GM12878 (cell line): ENCODE data around the gene OR6Q1.

Source experiments
- SREBF1 ChIP-seq: IDR thresholded peaks from 2 replicates; pipeline ENCODE4 v1.6.1; 2012; ENCODE audit warnings: mild to moderate bottlenecking, low read length
- TCF12 ChIP-seq: IDR thresholded peaks from 2 replicates; pipeline ENCODE4 v1.6.1; 2011; ENCODE audit warnings: low read depth, mild to moderate bottlenecking, low read length
- TF ChIP-seq, protein P1 (sequence below): fragments of 450-650 bp; IDR thresholded peaks from 2 replicates; pipeline ENCODE4 v1.6.1; 2016; ENCODE audit warnings: mild to moderate bottlenecking
- TF ChIP-seq, protein P2 (sequence below), 3 experiments: IDR thresholded peaks in 2 of 3; conservative IDR thresholded peaks in 1 of 3; 2 replicates each; pipeline ENCODE4 v1.5.1; 2011; ENCODE audit warnings: low read depth in 3 of 3, low read length in 3 of 3, mild to moderate bottlenecking in 3 of 3, control low read depth in 2 of 3, moderate library complexity in 2 of 3, inconsistent platforms in 1 of 3, mixed read lengths in 1 of 3; ENCODE audit not compliant: control insufficient read depth in 2 of 3, insufficient read depth in 1 of 3; ENCODE audit errors: extremely low read depth in 1 of 3

DNA sequence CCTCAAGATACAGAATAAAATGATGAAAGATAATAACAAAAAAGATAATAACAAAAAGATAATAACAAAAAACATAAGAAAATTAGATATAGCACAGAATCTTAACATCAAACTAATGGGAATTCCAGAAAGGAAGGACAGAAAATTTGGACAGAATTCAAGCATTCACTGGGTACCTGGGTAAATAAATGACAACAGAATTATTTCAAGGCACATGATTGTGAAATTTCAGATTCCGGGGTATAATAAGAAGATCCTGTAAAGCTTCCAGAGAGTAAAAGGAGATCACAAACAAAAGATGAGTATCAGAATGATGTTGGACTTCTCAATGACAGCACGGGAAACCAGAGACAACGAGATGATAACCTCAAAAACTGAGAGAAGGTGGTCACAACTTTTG lies 49.2 kb upstream of the OR6Q1 start:
- TF ChIP-seq, protein P1, sequence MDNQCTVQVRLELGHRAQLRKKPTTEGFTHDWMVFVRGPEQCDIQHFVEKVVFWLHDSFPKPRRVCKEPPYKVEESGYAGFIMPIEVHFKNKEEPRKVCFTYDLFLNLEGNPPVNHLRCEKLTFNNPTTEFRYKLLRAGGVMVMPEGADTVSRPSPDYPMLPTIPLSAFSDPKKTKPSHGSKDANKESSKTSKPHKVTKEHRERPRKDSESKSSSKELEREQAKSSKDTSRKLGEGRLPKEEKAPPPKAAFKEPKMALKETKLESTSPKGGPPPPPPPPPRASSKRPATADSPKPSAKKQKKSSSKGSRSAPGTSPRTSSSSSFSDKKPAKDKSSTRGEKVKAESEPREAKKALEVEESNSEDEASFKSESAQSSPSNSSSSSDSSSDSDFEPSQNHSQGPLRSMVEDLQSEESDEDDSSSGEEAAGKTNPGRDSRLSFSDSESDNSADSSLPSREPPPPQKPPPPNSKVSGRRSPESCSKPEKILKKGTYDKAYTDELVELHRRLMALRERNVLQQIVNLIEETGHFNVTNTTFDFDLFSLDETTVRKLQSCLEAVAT, result no peak
- TF ChIP-seq, protein P2, sequence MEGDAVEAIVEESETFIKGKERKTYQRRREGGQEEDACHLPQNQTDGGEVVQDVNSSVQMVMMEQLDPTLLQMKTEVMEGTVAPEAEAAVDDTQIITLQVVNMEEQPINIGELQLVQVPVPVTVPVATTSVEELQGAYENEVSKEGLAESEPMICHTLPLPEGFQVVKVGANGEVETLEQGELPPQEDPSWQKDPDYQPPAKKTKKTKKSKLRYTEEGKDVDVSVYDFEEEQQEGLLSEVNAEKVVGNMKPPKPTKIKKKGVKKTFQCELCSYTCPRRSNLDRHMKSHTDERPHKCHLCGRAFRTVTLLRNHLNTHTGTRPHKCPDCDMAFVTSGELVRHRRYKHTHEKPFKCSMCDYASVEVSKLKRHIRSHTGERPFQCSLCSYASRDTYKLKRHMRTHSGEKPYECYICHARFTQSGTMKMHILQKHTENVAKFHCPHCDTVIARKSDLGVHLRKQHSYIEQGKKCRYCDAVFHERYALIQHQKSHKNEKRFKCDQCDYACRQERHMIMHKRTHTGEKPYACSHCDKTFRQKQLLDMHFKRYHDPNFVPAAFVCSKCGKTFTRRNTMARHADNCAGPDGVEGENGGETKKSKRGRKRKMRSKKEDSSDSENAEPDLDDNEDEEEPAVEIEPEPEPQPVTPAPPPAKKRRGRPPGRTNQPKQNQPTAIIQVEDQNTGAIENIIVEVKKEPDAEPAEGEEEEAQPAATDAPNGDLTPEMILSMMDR (IDR thresholded peaks at IDR 0.05 in 2 of 3, conservative IDR thresholded peaks at IDR 0.05 in 1 of 3; ENCODE audit: control insufficient read depth in 2 of 3, extremely low read depth in 1 of 3, insufficient read depth in 1 of 3, low read depth in 3 of 3, low read length in 3 of 3), result no peak
- TF ChIP-seq TCF12 (no peak), SREBF1 (no peak)
